IMR-90 (cell line): ENCODE data around the gene SLC25A6. TPM values are rescaled to one million over a fixed set of nuclear protein-coding genes. Genes with fewer than 3 reads are reported as not detected.

Experiments used
- ATAC-seq: fragments of 200-7000 bp; cut with Tn5 transposase; 2 replicates; pipeline ENCODE4 v1.9.1; 2020; ENCODE audit warnings: low read depth, mild to moderate bottlenecking, moderate library complexity
- BruUV-seq: library from RNA; stranded (reverse); fragments of 400-500 nt; replicated peaks from 2 replicates; lab custom pipeline; 2021; lab: Mats Ljungman, UMichigan
- CTCF ChIA-PET: fragments of 300-600 bp; formaldehyde crosslinking; extraction: SDS; loops from one replicate; lab custom pipeline; 2021; ENCODE audit warnings: antibody characterized with exemption; lab: Yijun Ruan, JAX
- POLR2A ChIA-PET: fragments of 300-600 bp; sonication (Branson Sonifier 250); formaldehyde crosslinking; loops from one replicate; lab custom pipeline; 2022; ENCODE audit warnings: antibody characterized with exemption; ENCODE audit not compliant: unreplicated experiment; lab: Charles Lee
- DNase-seq: peaks from one replicate; pipeline ENCODE4 v3.0.0; 2013
- H2AFZ ChIP-seq: replicated peaks from 2 replicates; pipeline ENCODE3; 2013; ENCODE audit warnings: low read length, mild to moderate bottlenecking; ENCODE audit not compliant: poor library complexity
- H2AK5ac ChIP-seq: 2 replicates; pipeline ENCODE4 v1.6.1; 2013; ENCODE audit warnings: low read depth, low read length, inconsistent platforms
- H2AK9ac ChIP-seq: replicated peaks from 2 replicates; pipeline ENCODE3; 2013; ENCODE audit warnings: mild to moderate bottlenecking, low read depth, low read length, moderate library complexity; ENCODE audit not compliant: poor library complexity
- H2BK120ac ChIP-seq: 2 replicates; pipeline ENCODE4 v1.6.1; 2013; ENCODE audit warnings: low read depth, low read length, inconsistent platforms
- H2BK15ac ChIP-seq: 3 replicates; pipeline ENCODE4 v1.6.1; 2013; ENCODE audit warnings: low read depth, low read length, inconsistent platforms
- H2BK20ac ChIP-seq: 2 replicates; pipeline ENCODE4 v1.6.1; 2013; ENCODE audit warnings: low read depth, mild to moderate bottlenecking, inconsistent platforms, low read length, moderate library complexity
- H2BK5ac ChIP-seq: 2 replicates; pipeline ENCODE4 v1.6.1; 2013; ENCODE audit warnings: mild to moderate bottlenecking, low read depth, low read length, inconsistent platforms; ENCODE audit not compliant: poor library complexity, severe bottlenecking
- H3K14ac ChIP-seq: replicated peaks from 2 replicates; pipeline ENCODE4 v1.6.1; 2013; ENCODE audit warnings: low read depth, low read length, inconsistent platforms
- H3K18ac ChIP-seq: 2 replicates; pipeline ENCODE4 v1.6.1; 2013; ENCODE audit warnings: low read depth, low read length, control low read depth
- H3K23ac ChIP-seq: 2 replicates; pipeline ENCODE4 v1.6.1; 2013; ENCODE audit warnings: low read depth, low read length, inconsistent platforms
- H3K27ac ChIP-seq: 2 replicates; pipeline ENCODE4 v1.5.1; 2013; ENCODE audit warnings: mild to moderate bottlenecking, control low read depth, low read length; ENCODE audit not compliant: insufficient read depth
- H3K27me3 ChIP-seq: 2 replicates; pipeline ENCODE4 v1.6.1; 2013; ENCODE audit warnings: low read length; ENCODE audit not compliant: control insufficient read depth, insufficient read depth
- H3K36me3 ChIP-seq: 2 replicates; pipeline ENCODE4 v1.6.1; 2013; ENCODE audit warnings: low read length, mixed read lengths; ENCODE audit not compliant: control insufficient read depth, insufficient read depth
- H3K4ac ChIP-seq: 2 replicates; pipeline ENCODE4 v1.6.1; 2013; ENCODE audit warnings: low read depth, low read length, inconsistent platforms
- H3K4me1 ChIP-seq: 2 replicates; pipeline ENCODE4 v1.6.1; 2013; ENCODE audit warnings: low read length, mixed read lengths; ENCODE audit not compliant: control insufficient read depth, insufficient read depth
- H3K4me2 ChIP-seq: 2 replicates; pipeline ENCODE4 v1.6.1; 2013; ENCODE audit warnings: low read depth, mild to moderate bottlenecking, control low read depth, low read length, moderate library complexity
- H3K4me3 ChIP-seq: 2 replicates; pipeline ENCODE4 v1.5.1; 2013; ENCODE audit warnings: low read depth, mild to moderate bottlenecking, control low read depth, low read length, moderate library complexity; ENCODE audit not compliant: insufficient read depth
- H3K56ac ChIP-seq: 2 replicates; pipeline ENCODE4 v1.6.1; 2013; ENCODE audit warnings: low read length, inconsistent platforms; ENCODE audit not compliant: insufficient read depth; ENCODE audit errors: extremely low read depth
- H3K79me1 ChIP-seq, 2 experiments: 2 replicates each; pipeline ENCODE4 v1.6.1; 2013; ENCODE audit warnings: low read length in 2 of 2, inconsistent platforms in 1 of 2, low read depth in 1 of 2
- H3K9ac ChIP-seq: 2 replicates; pipeline ENCODE4 v1.6.1; 2013; ENCODE audit warnings: low read depth, low read length, control low read depth
- H3K9me1 ChIP-seq: 2 replicates; pipeline ENCODE4 v1.6.1; 2013; ENCODE audit warnings: low read length, inconsistent platforms; ENCODE audit not compliant: insufficient read depth
- H3K9me3 ChIP-seq: 2 replicates; pipeline ENCODE4 v1.6.1; 2013; ENCODE audit warnings: low read length; ENCODE audit not compliant: control insufficient read depth, insufficient read depth
- H4K20me1 ChIP-seq: 2 replicates; pipeline ENCODE4 v1.6.1; 2013; ENCODE audit warnings: low read length, inconsistent platforms; ENCODE audit not compliant: insufficient read depth
- H4K5ac ChIP-seq: 2 replicates; pipeline ENCODE4 v1.6.1; 2013; ENCODE audit warnings: mild to moderate bottlenecking, low read depth, low read length, control low read depth
- H4K8ac ChIP-seq, 2 experiments: 2 replicates each; pipeline ENCODE4 v1.6.1; 2013; ENCODE audit warnings: low read depth in 2 of 2, low read length in 2 of 2, control low read depth in 1 of 2, inconsistent platforms in 1 of 2
- H4K91ac ChIP-seq: 2 replicates; pipeline ENCODE4 v1.6.1; 2013; ENCODE audit warnings: low read depth, low read length, inconsistent platforms; ENCODE audit not compliant: insufficient read depth
- BHLHE40 ChIP-seq: fragments of 150-350 bp; IDR thresholded peaks from 2 replicates; pipeline ENCODE4 v1.6.1; 2016; ENCODE audit warnings: mild to moderate bottlenecking, low read depth, low read length
- CHD1 ChIP-seq: IDR thresholded peaks from 2 replicates; pipeline ENCODE4 v1.6.1; 2012; ENCODE audit warnings: low read depth, low read length, improper control_type of control experiment
- FOS ChIP-seq: fragments of 150-350 bp; IDR thresholded peaks from 2 replicates; pipeline ENCODE4 v1.6.1; 2016; ENCODE audit warnings: low read depth, low read length
- MAFK ChIP-seq: IDR thresholded peaks from 2 replicates; pipeline ENCODE4 v1.6.1; 2012; ENCODE audit warnings: low read depth, low read length, improper control_type of control experiment
- MAZ ChIP-seq: IDR thresholded peaks from 2 replicates; pipeline ENCODE4 v1.6.1; 2012; ENCODE audit warnings: low read depth, mild to moderate bottlenecking, low read length, improper control_type of control experiment, moderate library complexity, borderline replicate concordance
- POLR2A ChIP-seq: IDR thresholded peaks from 2 replicates; pipeline ENCODE4 v1.6.1; 2012; ENCODE audit warnings: mild to moderate bottlenecking, low read depth, low read length
- RCOR1 ChIP-seq: IDR thresholded peaks from 2 replicates; pipeline ENCODE4 v1.6.1; 2012; ENCODE audit warnings: mild to moderate bottlenecking, low read length, improper control_type of control experiment; ENCODE audit not compliant: insufficient replicate concordance
- RFX5 ChIP-seq: IDR thresholded peaks from 2 replicates; pipeline ENCODE4 v1.8.0; 2012; ENCODE audit warnings: low read depth, mild to moderate bottlenecking, low read length, moderate library complexity
- SMC3 ChIP-seq: fragments of 150-350 bp; IDR thresholded peaks from 2 replicates; pipeline ENCODE4 v1.6.1; 2016; ENCODE audit warnings: low read depth, mild to moderate bottlenecking, antibody characterized with exemption, low read length, moderate library complexity
- WGBS, 2 experiments: methylation state at CpG; one replicate each; pipeline versions ENCODE4 v1.1.5 to v1.1.7; 2013; ENCODE audit warnings: missing lambda C conversion rate in 2 of 2; ENCODE audit not compliant: insufficient read length in 1 of 2; ENCODE audit errors: extremely low coverage in 2 of 2; 5-methylcytosine and 5-hydroxymethylcytosine counted together
- dilution Hi-C: fragments of 300-500 bp; cut with HindIII; formaldehyde crosslinking; loops from one replicate; pipeline ENCODE4 v1.14.3; 2018; ENCODE audit warnings: low sequenced_read_pairs; ENCODE audit not compliant: unreplicated experiment
- in situ Hi-C: fragments of 300-500 bp; cut with MboI; formaldehyde crosslinking; loops from 3 replicates; pipeline ENCODE4 v1.14.3; 2019; ENCODE audit warnings: low sequenced_read_pairs, inconsistent platforms, mixed read lengths
- intact Hi-C: fragments of 100-400 bp; cut with micrococcal nuclease; formaldehyde crosslinking; loops from 2 replicates; pipeline ENCODE4 v1.10.0; 2022
- polyA plus RNA-seq, 3 experiments: library from polyadenylated mRNA; depleted of rRNA; stranded (reverse); fragments of >200 nt; gene quantifications; 2 replicates each; pipeline ENCODE4 v1.2.3, GENCODE V29; 2012; ENCODE audit warnings: low replicate concordance in 1 of 3
- total RNA-seq: library from RNA; depleted of rRNA; stranded (reverse); fragments of >200 nt; gene quantifications from 2 replicates; pipeline ENCODE4 v1.2.3, GENCODE V29; 2012
- TF ChIP-seq, protein P1 (sequence below): fragments of 150-350 bp; IDR thresholded peaks from 2 replicates; pipeline ENCODE4 v1.6.1; 2017; ENCODE audit warnings: mild to moderate bottlenecking, antibody characterized with exemption, low read length, low read depth
- TF ChIP-seq, protein P2 (sequence below): fragments of 150-350 bp; IDR thresholded peaks from 2 replicates; pipeline ENCODE4 v1.6.1; 2016; ENCODE audit warnings: low read depth, mild to moderate bottlenecking, low read length, moderate library complexity, borderline replicate concordance
- TF ChIP-seq, protein P3 (sequence below): conservative IDR thresholded peaks from 2 replicates; pipeline ENCODE4 v1.5.1; 2012; ENCODE audit warnings: mild to moderate bottlenecking, low read depth, low read length, improper control_type of control experiment

The SLC25A6 gene
- total and polyA plus RNA-seq, 2 of the 4 experiments (the other 2 are of a cell fraction): 166 to 565 TPM

GRCh38 chrX:1430451-1430850 lies 38.5 kb upstream of the SLC25A6 start:
- no peak for DNase-seq
- Histone ChIP-seq H4K20me1 (no peaks in the 10 kb centered on the region; the same call in 1 of the 2 replicates), H3K56ac (no peak overlapping the region), H4K8ac (no peak overlapping the region), H3K14ac (no peak overlapping the region), H2BK120ac (no peak overlapping the region), H3K4ac (no peak overlapping the region), H3K23ac (no peak overlapping the region), H3K9me3 (no peaks in the 10 kb centered on the region), H3K27me3 (no peaks in the 10 kb centered on the region), H4K5ac (no peak overlapping the region), H3K27ac (no peak overlapping the region), H3K79me1 (no peaks in the 10 kb centered on the region), H3K4me2 (no peak overlapping the region), H2AK5ac (no peak overlapping the region), H2BK5ac (no peak overlapping the region), H2AK9ac (no peak overlapping the region), H2AFZ (no peak overlapping the region), H2BK15ac (no peak overlapping the region), H3K9me1 (no peaks in the 10 kb centered on the region; the same call in 1 of the 2 replicates), H3K36me3 (peaks cover 31% of the 10 kb centered on the region), H2BK20ac (no peak overlapping the region), H3K4me3 (no peak overlapping the region), H3K9ac (no peak overlapping the region), H3K4me1 (no peaks in the 10 kb centered on the region), H4K91ac (no peak overlapping the region), H3K18ac (no peak overlapping the region)
- WGBS, 2 experiments: no CpG with 5 or more reads among the region's 10 CpGs
- intact Hi-C loops: no loop called here
- ChIA-PET CTCF (no interaction called here), POLR2A (no interaction called here)
- in situ Hi-C loops: no loop called here
- BruUV-seq: no TSS peak
- ATAC-seq: no peak
- dilution Hi-C loops: no loop called here
- TF ChIP-seq RCOR1 (no peak), SMC3 (no peak), MAZ (no peak), FOS (no peak), RFX5 (no peak), BHLHE40 (no peak), CHD1 (no peak), POLR2A (no peak), MAFK (no peak)
- TF ChIP-seq, protein P1, sequence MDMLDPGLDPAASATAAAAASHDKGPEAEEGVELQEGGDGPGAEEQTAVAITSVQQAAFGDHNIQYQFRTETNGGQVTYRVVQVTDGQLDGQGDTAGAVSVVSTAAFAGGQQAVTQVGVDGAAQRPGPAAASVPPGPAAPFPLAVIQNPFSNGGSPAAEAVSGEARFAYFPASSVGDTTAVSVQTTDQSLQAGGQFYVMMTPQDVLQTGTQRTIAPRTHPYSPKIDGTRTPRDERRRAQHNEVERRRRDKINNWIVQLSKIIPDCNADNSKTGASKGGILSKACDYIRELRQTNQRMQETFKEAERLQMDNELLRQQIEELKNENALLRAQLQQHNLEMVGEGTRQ: no peak
- TF ChIP-seq, protein P2, sequence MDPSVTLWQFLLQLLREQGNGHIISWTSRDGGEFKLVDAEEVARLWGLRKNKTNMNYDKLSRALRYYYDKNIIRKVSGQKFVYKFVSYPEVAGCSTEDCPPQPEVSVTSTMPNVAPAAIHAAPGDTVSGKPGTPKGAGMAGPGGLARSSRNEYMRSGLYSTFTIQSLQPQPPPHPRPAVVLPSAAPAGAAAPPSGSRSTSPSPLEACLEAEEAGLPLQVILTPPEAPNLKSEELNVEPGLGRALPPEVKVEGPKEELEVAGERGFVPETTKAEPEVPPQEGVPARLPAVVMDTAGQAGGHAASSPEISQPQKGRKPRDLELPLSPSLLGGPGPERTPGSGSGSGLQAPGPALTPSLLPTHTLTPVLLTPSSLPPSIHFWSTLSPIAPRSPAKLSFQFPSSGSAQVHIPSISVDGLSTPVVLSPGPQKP: no peak
- TF ChIP-seq, protein P3, sequence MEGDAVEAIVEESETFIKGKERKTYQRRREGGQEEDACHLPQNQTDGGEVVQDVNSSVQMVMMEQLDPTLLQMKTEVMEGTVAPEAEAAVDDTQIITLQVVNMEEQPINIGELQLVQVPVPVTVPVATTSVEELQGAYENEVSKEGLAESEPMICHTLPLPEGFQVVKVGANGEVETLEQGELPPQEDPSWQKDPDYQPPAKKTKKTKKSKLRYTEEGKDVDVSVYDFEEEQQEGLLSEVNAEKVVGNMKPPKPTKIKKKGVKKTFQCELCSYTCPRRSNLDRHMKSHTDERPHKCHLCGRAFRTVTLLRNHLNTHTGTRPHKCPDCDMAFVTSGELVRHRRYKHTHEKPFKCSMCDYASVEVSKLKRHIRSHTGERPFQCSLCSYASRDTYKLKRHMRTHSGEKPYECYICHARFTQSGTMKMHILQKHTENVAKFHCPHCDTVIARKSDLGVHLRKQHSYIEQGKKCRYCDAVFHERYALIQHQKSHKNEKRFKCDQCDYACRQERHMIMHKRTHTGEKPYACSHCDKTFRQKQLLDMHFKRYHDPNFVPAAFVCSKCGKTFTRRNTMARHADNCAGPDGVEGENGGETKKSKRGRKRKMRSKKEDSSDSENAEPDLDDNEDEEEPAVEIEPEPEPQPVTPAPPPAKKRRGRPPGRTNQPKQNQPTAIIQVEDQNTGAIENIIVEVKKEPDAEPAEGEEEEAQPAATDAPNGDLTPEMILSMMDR: no peak
